ENCODE data around the gene SV2A.

DNA sequence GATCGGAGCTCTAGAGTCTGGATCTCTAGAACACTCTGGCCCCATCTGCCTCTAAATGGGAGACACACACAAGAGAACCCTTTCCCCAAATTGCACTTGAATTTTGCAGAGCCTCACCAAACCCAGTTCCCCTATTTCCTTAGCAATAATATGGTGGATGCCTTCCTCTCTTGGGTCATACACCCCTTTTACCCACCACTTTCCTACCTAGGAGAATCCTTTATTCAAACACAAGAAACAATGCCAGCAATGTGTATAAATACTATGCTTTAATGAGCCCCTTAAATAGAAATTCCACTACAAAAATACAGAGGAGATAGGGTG lies 10.7 kb upstream of the SV2A start:
- TF ChIP-seq TEAD4 (CRISPR knock-in tag; IDR thresholded peaks at IDR 0.05) (no peak), CTCF (IDR thresholded peaks at IDR 0.05) (no peak), TP53 (CRISPR knock-in tag; IDR thresholded peaks at IDR 0.05) (no peak), OVOL2 (CRISPR knock-in tag; IDR thresholded peaks at IDR 0.05; ENCODE audit: borderline replicate concordance) (no peak), ESRRA (CRISPR knock-in tag; IDR thresholded peaks at IDR 0.05; ENCODE audit: borderline replicate concordance) (no peak), NFYB (CRISPR knock-in tag; conservative IDR thresholded peaks at IDR 0.05; ENCODE audit: low read depth) (no peak), ZNF671 (CRISPR knock-in tag; IDR thresholded peaks at IDR 0.05) (no peak), FOXP1 (CRISPR knock-in tag; IDR thresholded peaks at IDR 0.05; ENCODE audit: borderline replicate concordance) (no peak), MLX (CRISPR knock-in tag; IDR thresholded peaks at IDR 0.05) (no peak)
- TF ChIP-seq, protein P1, sequence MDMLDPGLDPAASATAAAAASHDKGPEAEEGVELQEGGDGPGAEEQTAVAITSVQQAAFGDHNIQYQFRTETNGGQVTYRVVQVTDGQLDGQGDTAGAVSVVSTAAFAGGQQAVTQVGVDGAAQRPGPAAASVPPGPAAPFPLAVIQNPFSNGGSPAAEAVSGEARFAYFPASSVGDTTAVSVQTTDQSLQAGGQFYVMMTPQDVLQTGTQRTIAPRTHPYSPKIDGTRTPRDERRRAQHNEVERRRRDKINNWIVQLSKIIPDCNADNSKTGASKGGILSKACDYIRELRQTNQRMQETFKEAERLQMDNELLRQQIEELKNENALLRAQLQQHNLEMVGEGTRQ (CRISPR knock-in tag; IDR thresholded peaks at IDR 0.05): no peak
